Gastroesophageal sphincter (tissue), 3 donors: ENCODE measurements around the gene RUNX2.

Experiments used
- CTCF ChIP-seq, 4 experiments: fragments of 200-600 bp in 2 of 4; fragments of 450-650 bp in 2 of 4; sonication (generic) in 1 of 4; IDR thresholded peaks; one replicate each; pipeline ENCODE4 v1.5.1; 2017 to 2019; ENCODE audit warnings: antibody characterized with exemption in 4 of 4, mild to moderate bottlenecking in 2 of 4, moderate library complexity in 2 of 4
- EP300 ChIP-seq: sonication (generic); formaldehyde crosslinking; IDR thresholded peaks from one replicate; pipeline ENCODE4 v1.6.1; 2017; ENCODE audit warnings: antibody characterized with exemption, mild to moderate bottlenecking
- POLR2A ChIP-seq, 2 donors: fragments of 450-650 bp; IDR thresholded peaks; one replicate each; pipeline ENCODE4 v1.6.1; 2017; ENCODE audit warnings: antibody characterized with exemption in 2 of 2, mild to moderate bottlenecking in 2 of 2, moderate library complexity in 1 of 2
- POLR2AphosphoS5 ChIP-seq: sonication (generic); formaldehyde crosslinking; IDR thresholded peaks from one replicate; pipeline ENCODE4 v1.6.1; 2017; ENCODE audit warnings: antibody characterized with exemption

- TF ChIP-seq POLR2A (IDR thresholded peaks at IDR 0.05) (no peak), CTCF (IDR thresholded peaks at IDR 0.05) (no peak), EP300 (no peak), POLR2AphosphoS5 (no peak)
Observed at GRCh38 chr6:45666846-45667245, 338.7 kb downstream of the RUNX2 start.
